Stimulated activated naive CD8-positive, alpha-beta T cell treated with anti-CD3 and anti-CD28 coated beads, Interleukin-15, Interleukin-2, amounts not matched to agents 100 ng/mL and 50 ng/mL, for 24 hours (primary cell): ENCODE results near the gene CDC42BPB.
"Not testable (repeated sequence)": the region's sequence is repeated elsewhere in the genome, so short reads cannot be mapped to it uniquely, and the experiment has no call there.

Experiments used
- H3K27ac Mint-ChIP-seq: one replicate; pipeline ENCODE4 v1.8.0; 2021; ENCODE audit warnings: mild to moderate bottlenecking, mixed read lengths
- H3K27me3 Mint-ChIP-seq: one replicate; pipeline ENCODE4 v1.8.0; 2021; ENCODE audit warnings: mixed read lengths
- H3K36me3 Mint-ChIP-seq: one replicate; pipeline ENCODE4 v1.8.0; 2021; ENCODE audit warnings: low read depth, mixed read lengths
- H3K4me1 Mint-ChIP-seq: one replicate; pipeline ENCODE4 v1.8.0; 2021; ENCODE audit warnings: low read depth, mixed read lengths
- H3K4me3 Mint-ChIP-seq: one replicate; pipeline ENCODE4 v1.8.0; 2021; ENCODE audit warnings: mild to moderate bottlenecking, mixed read lengths
- H3K9me3 Mint-ChIP-seq: one replicate; pipeline ENCODE4 v1.8.0; 2021; ENCODE audit warnings: mixed read lengths

Gene CDC42BPB

GRCh38 chr14:102930138-102930752 is 127.1 kb downstream of the CDC42BPB start:
- peaks cover 7% of the 10 kb centered on the region for H3K4me1 Mint-ChIP-seq
- no peaks in the 10 kb centered on the region for H3K36me3 Mint-ChIP-seq
- H3K9me3 Mint-ChIP-seq = no peaks in the 10 kb centered on the region
- no peak overlapping the region for H3K4me3 Mint-ChIP-seq
- no peak overlapping the region for H3K27ac Mint-ChIP-seq
- peaks cover 12% of the 10 kb centered on the region for H3K27me3 Mint-ChIP-seq

- Mint-ChIP-seq H3K4me1 (peaks cover 7% of the 10 kb centered on the region), H3K4me3 (no peak overlapping the region), H3K27me3 (peaks cover 12% of the 10 kb centered on the region), H3K27ac (no peak overlapping the region), H3K9me3 (no peaks in the 10 kb centered on the region), H3K36me3 (no peaks in the 10 kb centered on the region)
Measured at GRCh38 chr14:102929241-102930137, 127.9 kb downstream of the CDC42BPB start.

GRCh38 chr14:102928412-102929240 is 128.7 kb downstream of the CDC42BPB start:
- Mint-ChIP-seq H3K9me3 (no peaks in the 10 kb centered on the region), H3K36me3 (no peaks in the 10 kb centered on the region), H3K27ac (no peak overlapping the region), H3K4me1 (peaks cover 11% of the 10 kb centered on the region), H3K4me3 (peak overlapping the region; percentile 58), H3K27me3 (peaks cover 12% of the 10 kb centered on the region)

- Mint-ChIP-seq H3K4me3 (peak overlapping the region; percentile 48), H3K9me3 (no peaks in the 10 kb centered on the region), H3K4me1 (peaks cover 11% of the 10 kb centered on the region), H3K27ac (no peak overlapping the region), H3K27me3 (peaks cover 16% of the 10 kb centered on the region), H3K36me3 (no peaks in the 10 kb centered on the region)
Measured at GRCh38 chr14:102927878-102928411, 129.4 kb downstream of the CDC42BPB start.

GRCh38 chr14:102927346-102927877 is 129.9 kb downstream of the CDC42BPB start:
- no peaks in the 10 kb centered on the region for H3K9me3 Mint-ChIP-seq
- no peaks in the 10 kb centered on the region for H3K36me3 Mint-ChIP-seq
- peaks cover 16% of the 10 kb centered on the region for H3K27me3 Mint-ChIP-seq
- peaks cover 11% of the 10 kb centered on the region for H3K4me1 Mint-ChIP-seq
- no peak overlapping the region for H3K27ac Mint-ChIP-seq
- no peak overlapping the region for H3K4me3 Mint-ChIP-seq

- H3K4me3 Mint-ChIP-seq, H3K27ac Mint-ChIP-seq, H3K36me3 Mint-ChIP-seq, H3K9me3 Mint-ChIP-seq: not testable (repeated sequence)
- Mint-ChIP-seq H3K27me3 (peaks cover 16% of the 10 kb centered on the region), H3K4me1 (peaks cover 11% of the 10 kb centered on the region)
Measured at GRCh38 chr14:102926840-102927239, 130.5 kb downstream of the CDC42BPB start.

GRCh38 chr14:102926104-102926503 is 131.2 kb downstream of the CDC42BPB start:
- Mint-ChIP-seq H3K36me3 (no peaks in the 10 kb centered on the region), H3K4me3 (no peak overlapping the region), H3K27ac (no peak overlapping the region)

GRCh38 chr14:102925646-102926045 is 131.7 kb downstream of the CDC42BPB start:
- peaks cover 16% of the 10 kb centered on the region for H3K27me3 Mint-ChIP-seq
- H3K9me3 Mint-ChIP-seq = no peaks in the 10 kb centered on the region
- no peak overlapping the region for H3K4me3 Mint-ChIP-seq
- no peaks in the 10 kb centered on the region for H3K36me3 Mint-ChIP-seq
- no peak overlapping the region for H3K27ac Mint-ChIP-seq
- H3K4me1 Mint-ChIP-seq = peaks cover 11% of the 10 kb centered on the region

More at GRCh38 chr14:102926104-102926503, 131.2 kb downstream of the CDC42BPB start:
- H3K9me3 Mint-ChIP-seq = no peaks in the 10 kb centered on the region
- peaks cover 11% of the 10 kb centered on the region for H3K4me1 Mint-ChIP-seq
- H3K27me3 Mint-ChIP-seq = peaks cover 16% of the 10 kb centered on the region

GRCh38 chr14:102924632-102925588 is 132.4 kb downstream of the CDC42BPB start:
- Mint-ChIP-seq H3K9me3 (no peaks in the 10 kb centered on the region), H3K27me3 (peaks cover 16% of the 10 kb centered on the region), H3K4me1 (peaks cover 11% of the 10 kb centered on the region), H3K36me3 (no peaks in the 10 kb centered on the region), H3K27ac (no peak overlapping the region), H3K4me3 (no peak overlapping the region)

- H3K4me3 Mint-ChIP-seq = no peak overlapping the region
- H3K36me3 Mint-ChIP-seq = no peaks in the 10 kb centered on the region
- peaks cover 16% of the 10 kb centered on the region for H3K27me3 Mint-ChIP-seq
- no peak overlapping the region for H3K27ac Mint-ChIP-seq
- no peaks in the 10 kb centered on the region for H3K9me3 Mint-ChIP-seq
- peaks cover 11% of the 10 kb centered on the region for H3K4me1 Mint-ChIP-seq
Measured at GRCh38 chr14:102923925-102924486, 133.3 kb downstream of the CDC42BPB start.

GRCh38 chr14:102923201-102923924 is 134.0 kb downstream of the CDC42BPB start:
- H3K9me3 Mint-ChIP-seq = no peaks in the 10 kb centered on the region
- H3K4me3 Mint-ChIP-seq = peak overlapping the region; percentile 34
- peaks cover 7% of the 10 kb centered on the region for H3K4me1 Mint-ChIP-seq
- no peak overlapping the region for H3K27ac Mint-ChIP-seq
- H3K36me3 Mint-ChIP-seq = no peaks in the 10 kb centered on the region
- H3K27me3 Mint-ChIP-seq = peaks cover 16% of the 10 kb centered on the region

GRCh38 chr14:102922490-102923200 is 134.7 kb downstream of the CDC42BPB start, which contains the start of gene AMN:
Gene AMN (plus strand): TSS chr14:102922663. CDS start chr14:102922689, 26 bp downstream.
- H3K27ac Mint-ChIP-seq = no peak within 1 kb of the TSS
- H3K27me3 Mint-ChIP-seq = peaks cover 16% of the 10 kb centered on the region
- no peaks in the 10 kb centered on the region for H3K9me3 Mint-ChIP-seq
- H3K4me1 Mint-ChIP-seq = peaks cover 4% of the 10 kb centered on the region
- peak within 1 kb of the TSS; percentile 34 for H3K4me3 Mint-ChIP-seq
- no peaks in the 10 kb centered on the region for H3K36me3 Mint-ChIP-seq
